ENCODE results near the gene SSBP2.

The SSBP2 gene

DNA sequence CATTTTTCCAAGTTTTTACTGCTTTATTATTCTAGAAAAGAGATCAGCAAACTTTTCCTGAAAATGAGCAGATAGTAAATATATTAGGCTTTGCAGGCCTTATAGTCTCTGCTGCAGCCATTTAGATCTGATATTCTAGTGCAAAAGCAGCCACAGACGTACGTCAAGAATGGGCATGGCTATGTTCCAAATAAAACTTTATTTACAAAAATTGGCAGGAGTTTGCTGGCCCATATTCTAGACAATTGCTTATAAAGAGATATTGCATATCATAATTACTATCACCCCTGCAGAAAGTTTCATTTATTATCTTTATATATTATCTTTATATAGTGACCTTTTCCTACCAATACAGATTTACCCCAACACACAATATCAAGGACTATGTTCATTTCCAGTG lies 195.0 kb downstream of the SSBP2 start:
- H3K4me3 ChIP-seq (ENCODE audit: low read depth, low read length): no peak overlapping the region
- DNase-seq (ENCODE audit: low read depth): no peak
- TF ChIP-seq, protein P1, sequence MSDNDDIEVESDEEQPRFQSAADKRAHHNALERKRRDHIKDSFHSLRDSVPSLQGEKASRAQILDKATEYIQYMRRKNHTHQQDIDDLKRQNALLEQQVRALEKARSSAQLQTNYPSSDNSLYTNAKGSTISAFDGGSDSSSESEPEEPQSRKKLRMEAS (IDR thresholded peaks at IDR 0.05; ENCODE audit: low read depth, low read length): no peak
- TF ChIP-seq POLR2A (IDR thresholded peaks at IDR 0.05; ENCODE audit: extremely low read depth, insufficient read length) (no peak), MYC (IDR thresholded peaks at IDR 0.05; ENCODE audit: low read depth, low read length) (no peak)
- TF ChIP-seq, protein P2, sequence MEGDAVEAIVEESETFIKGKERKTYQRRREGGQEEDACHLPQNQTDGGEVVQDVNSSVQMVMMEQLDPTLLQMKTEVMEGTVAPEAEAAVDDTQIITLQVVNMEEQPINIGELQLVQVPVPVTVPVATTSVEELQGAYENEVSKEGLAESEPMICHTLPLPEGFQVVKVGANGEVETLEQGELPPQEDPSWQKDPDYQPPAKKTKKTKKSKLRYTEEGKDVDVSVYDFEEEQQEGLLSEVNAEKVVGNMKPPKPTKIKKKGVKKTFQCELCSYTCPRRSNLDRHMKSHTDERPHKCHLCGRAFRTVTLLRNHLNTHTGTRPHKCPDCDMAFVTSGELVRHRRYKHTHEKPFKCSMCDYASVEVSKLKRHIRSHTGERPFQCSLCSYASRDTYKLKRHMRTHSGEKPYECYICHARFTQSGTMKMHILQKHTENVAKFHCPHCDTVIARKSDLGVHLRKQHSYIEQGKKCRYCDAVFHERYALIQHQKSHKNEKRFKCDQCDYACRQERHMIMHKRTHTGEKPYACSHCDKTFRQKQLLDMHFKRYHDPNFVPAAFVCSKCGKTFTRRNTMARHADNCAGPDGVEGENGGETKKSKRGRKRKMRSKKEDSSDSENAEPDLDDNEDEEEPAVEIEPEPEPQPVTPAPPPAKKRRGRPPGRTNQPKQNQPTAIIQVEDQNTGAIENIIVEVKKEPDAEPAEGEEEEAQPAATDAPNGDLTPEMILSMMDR (IDR thresholded peaks at IDR 0.05; ENCODE audit: low read depth, low read length): no peak

DNA sequence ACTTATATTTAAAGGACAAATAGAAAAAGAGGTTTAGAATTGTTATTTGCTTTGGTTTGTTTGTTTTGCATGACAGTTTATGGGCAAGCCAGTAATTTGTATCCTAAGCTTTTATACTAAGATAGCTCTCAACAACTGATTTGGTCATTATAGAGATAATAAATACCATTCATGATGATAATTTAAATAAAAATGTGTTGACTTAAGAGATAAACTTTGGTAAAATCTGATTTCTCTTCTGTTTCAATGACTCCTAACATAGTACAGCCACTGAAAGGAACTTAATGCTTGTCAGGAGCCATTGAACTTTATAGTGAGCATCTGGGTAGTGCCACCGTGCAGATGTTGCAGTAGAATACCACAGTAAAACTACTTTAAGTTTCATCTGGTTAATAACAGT lies 196.2 kb downstream of the SSBP2 start:
- DNase-seq (ENCODE audit: low read depth): no peak
- TF ChIP-seq MYC (IDR thresholded peaks at IDR 0.05; ENCODE audit: low read depth, low read length): no peak
- no peak for TF ChIP-seq POLR2A (IDR thresholded peaks at IDR 0.05; ENCODE audit: extremely low read depth, insufficient read length)
- TF ChIP-seq, protein P2 (IDR thresholded peaks at IDR 0.05; ENCODE audit: low read depth, low read length): no peak
- TF ChIP-seq, protein P1 (IDR thresholded peaks at IDR 0.05; ENCODE audit: low read depth, low read length): no peak
- no peak overlapping the region for H3K4me3 ChIP-seq (ENCODE audit: low read depth, low read length)

DNA sequence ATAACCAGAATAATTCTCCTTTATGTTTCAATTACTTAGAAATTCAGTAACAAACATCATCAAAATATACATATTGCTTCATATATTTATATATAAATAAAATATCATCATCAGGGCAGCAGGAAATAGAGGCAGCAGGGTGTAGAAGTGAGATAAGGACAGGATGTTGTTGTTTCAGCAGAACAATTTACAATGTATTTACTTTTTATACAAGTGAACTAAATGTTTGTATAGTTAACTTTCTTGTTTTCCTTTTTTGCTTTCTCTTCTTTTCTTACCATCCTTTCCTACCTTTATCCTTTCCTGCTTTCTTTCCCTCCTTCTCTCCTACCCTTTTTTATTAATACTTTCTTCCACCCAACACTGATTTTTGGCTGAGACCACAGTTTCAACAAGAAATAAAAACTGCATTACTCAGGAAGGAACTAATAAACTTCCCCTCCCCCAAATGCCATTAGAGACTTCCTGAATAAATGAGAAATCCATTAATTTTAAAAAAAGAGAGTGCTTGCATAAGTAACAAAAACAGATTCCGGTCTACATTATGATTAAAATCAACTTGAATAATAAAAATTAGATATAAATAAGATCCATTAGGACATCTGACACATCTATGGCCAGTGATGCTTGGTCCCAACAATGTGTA lies 197.2 kb downstream of the SSBP2 start:
- H3K4me3 ChIP-seq (ENCODE audit: low read depth, low read length): no peak overlapping the region
- DNase-seq (ENCODE audit: low read depth): no peak
- TF ChIP-seq, protein P1 (IDR thresholded peaks at IDR 0.05; ENCODE audit: low read depth, low read length): no peak
- no peak for TF ChIP-seq POLR2A (IDR thresholded peaks at IDR 0.05; ENCODE audit: extremely low read depth, insufficient read length)
- no peak for TF ChIP-seq MYC (IDR thresholded peaks at IDR 0.05; ENCODE audit: low read depth, low read length)
- TF ChIP-seq, protein P2 (IDR thresholded peaks at IDR 0.05; ENCODE audit: low read depth, low read length): no peak

DNA sequence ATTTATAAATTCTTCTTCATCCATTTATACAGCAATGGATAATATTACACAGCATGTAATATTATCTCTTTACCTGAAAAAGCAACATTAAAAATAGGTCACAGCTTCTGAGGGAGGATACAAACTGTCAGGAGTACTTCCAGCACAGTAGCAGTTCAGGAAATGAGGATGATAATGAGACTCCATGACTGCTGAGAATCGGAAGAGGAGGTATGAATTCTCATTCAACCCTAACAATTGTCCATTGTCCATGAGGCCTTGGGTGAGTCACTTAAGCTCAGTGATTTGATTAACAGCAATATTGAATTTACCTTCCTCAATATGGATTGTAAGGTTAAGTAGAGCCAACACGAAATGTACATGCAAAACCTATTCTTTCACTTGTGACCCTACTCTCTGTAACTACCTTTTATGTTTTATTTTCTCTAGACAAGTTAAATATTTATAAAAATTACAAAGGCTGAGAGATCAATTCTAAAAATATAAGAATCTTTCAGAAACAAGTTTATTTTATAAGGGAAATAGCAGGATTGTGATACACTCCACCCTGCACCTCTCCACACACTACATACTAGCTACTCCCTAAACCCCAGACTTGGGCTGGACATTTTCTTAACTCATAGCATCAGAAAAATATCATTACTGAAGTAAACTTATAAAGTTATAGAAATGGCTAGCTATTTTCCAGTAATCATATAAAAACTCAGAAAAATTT lies 197.9 kb downstream of the SSBP2 start:
- DNase-seq (ENCODE audit: low read depth): no peak
- TF ChIP-seq, protein P2 (IDR thresholded peaks at IDR 0.05; ENCODE audit: low read depth, low read length): no peak
- TF ChIP-seq POLR2A (IDR thresholded peaks at IDR 0.05; ENCODE audit: extremely low read depth, insufficient read length) (no peak), MYC (IDR thresholded peaks at IDR 0.05; ENCODE audit: low read depth, low read length) (no peak)
- TF ChIP-seq, protein P1 (IDR thresholded peaks at IDR 0.05; ENCODE audit: low read depth, low read length): no peak
- no peak overlapping the region for H3K4me3 ChIP-seq (ENCODE audit: low read depth, low read length)

DNA sequence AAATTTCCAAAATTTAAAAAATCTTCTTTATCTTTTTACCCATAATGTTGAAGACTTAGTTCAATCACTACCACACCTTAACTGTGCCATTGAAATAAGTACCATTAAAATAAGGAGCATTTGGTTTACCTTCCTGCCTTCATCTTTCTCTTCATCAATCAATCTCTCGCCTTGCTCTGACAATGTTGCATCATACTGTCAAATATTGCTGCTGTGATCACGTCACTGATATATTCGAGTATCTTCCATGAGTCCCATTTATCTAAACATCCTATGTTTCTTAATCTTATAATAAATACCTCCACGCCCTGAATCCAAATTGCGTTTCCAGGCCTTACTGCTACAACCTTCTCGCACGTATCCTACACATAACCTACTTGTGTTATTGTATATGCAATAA lies 201.8 kb downstream of the SSBP2 start:
- no peak overlapping the region for H3K4me3 ChIP-seq (ENCODE audit: low read depth, low read length)
- DNase-seq (ENCODE audit: low read depth): no peak
- TF ChIP-seq POLR2A (IDR thresholded peaks at IDR 0.05; ENCODE audit: extremely low read depth, insufficient read length): no peak
- TF ChIP-seq, protein P1 (IDR thresholded peaks at IDR 0.05; ENCODE audit: low read depth, low read length): no peak

DNA sequence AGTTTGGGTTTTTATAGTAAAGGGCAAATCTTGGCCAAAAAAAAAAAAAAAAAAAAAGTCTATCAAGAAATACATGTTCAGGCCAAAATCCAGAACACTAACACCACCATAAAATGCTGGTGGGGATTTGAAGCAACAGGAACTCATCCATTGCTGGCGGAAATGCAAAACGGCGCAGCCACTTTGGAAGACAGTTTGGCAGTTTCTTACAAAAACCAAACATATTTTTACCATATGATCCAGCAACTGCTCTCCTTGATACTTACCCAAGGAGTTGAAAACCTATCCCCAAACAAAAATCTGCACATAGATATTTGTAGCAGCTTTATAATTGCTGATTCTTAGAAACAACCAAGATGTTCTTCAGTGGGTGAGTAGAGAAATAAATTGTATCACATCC lies 203.9 kb downstream of the SSBP2 start:
- H3K4me3 ChIP-seq (ENCODE audit: low read depth, low read length): no peak overlapping the region
- TF ChIP-seq, protein P1 (IDR thresholded peaks at IDR 0.05; ENCODE audit: low read depth, low read length): no peak
- TF ChIP-seq POLR2A (IDR thresholded peaks at IDR 0.05; ENCODE audit: extremely low read depth, insufficient read length) (no peak), MYC (IDR thresholded peaks at IDR 0.05; ENCODE audit: low read depth, low read length) (no peak)
- TF ChIP-seq, protein P2 (IDR thresholded peaks at IDR 0.05; ENCODE audit: low read depth, low read length): no peak
- DNase-seq (ENCODE audit: low read depth): no peak
